ENCODE measurements around the gene MEIS2. TPM values are rescaled to one million over a fixed set of nuclear protein-coding genes. Genes with fewer than 3 reads are reported as not detected.

Gene MEIS2
- total and polyA plus RNA-seq, 7 donors: 1.4 to 154 (median 76.0) TPM

DNA sequence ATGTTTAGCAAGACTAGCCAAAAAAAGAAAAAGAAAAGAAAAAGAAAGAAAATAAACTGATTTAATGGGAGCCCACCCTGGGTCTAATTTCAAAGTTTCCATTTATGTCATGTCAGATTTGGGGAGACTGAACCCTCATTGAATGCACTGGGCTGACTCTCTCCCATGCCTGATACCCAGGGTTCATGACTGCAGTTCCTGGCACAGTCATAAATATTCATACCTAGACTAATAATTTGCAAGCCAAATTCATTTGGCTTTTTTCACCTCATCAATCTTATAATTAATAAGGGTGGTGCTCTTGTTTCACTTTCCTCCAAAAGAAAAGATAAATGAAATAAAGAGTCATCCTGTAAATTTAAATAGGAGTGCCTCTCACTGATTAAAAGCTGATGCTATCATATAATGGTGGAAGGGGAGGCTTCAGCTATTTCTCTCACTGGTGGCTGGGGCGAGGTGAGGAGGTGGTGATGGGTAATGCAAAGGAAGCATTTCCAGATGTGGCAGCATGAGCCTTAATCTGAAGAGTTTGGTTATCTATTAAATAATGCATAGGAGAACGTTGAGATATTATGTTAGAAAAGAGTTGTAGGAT, 224.5 kb downstream of the MEIS2 start:
- no peaks in the 10 kb centered on the region for H3K27me3 ChIP-seq
- DNase-seq: no peak
- no peaks in the 10 kb centered on the region for H3K9me3 ChIP-seq
- intact Hi-C loops (cut with DNase I): loop anchor here (10.0 kb wide), 1 partner anchor 221 kb away; no protein-coding TSS in a partner anchor
- no peak overlapping the region for H3K4me3 ChIP-seq
- WGBS, 2 donors: 46 to 58% methylated on average over 2 of the region's 2 CpGs
- H3K4me1 ChIP-seq: peaks cover 0 to 4% (median 0%) of the 10 kb centered on the region in 4 donors
- no peak overlapping the region for H3K27ac ChIP-seq
- no peaks in the 10 kb centered on the region for H3K36me3 ChIP-seq
- TF ChIP-seq EP300 (IDR thresholded peaks at IDR 0.05) (no peak), POLR2AphosphoS5 (IDR thresholded peaks at IDR 0.05) (no peak), POLR2A (IDR thresholded peaks at IDR 0.05) (no peak)
- TF ChIP-seq, protein P1, sequence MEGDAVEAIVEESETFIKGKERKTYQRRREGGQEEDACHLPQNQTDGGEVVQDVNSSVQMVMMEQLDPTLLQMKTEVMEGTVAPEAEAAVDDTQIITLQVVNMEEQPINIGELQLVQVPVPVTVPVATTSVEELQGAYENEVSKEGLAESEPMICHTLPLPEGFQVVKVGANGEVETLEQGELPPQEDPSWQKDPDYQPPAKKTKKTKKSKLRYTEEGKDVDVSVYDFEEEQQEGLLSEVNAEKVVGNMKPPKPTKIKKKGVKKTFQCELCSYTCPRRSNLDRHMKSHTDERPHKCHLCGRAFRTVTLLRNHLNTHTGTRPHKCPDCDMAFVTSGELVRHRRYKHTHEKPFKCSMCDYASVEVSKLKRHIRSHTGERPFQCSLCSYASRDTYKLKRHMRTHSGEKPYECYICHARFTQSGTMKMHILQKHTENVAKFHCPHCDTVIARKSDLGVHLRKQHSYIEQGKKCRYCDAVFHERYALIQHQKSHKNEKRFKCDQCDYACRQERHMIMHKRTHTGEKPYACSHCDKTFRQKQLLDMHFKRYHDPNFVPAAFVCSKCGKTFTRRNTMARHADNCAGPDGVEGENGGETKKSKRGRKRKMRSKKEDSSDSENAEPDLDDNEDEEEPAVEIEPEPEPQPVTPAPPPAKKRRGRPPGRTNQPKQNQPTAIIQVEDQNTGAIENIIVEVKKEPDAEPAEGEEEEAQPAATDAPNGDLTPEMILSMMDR (IDR thresholded peaks at IDR 0.05): no peak

DNA sequence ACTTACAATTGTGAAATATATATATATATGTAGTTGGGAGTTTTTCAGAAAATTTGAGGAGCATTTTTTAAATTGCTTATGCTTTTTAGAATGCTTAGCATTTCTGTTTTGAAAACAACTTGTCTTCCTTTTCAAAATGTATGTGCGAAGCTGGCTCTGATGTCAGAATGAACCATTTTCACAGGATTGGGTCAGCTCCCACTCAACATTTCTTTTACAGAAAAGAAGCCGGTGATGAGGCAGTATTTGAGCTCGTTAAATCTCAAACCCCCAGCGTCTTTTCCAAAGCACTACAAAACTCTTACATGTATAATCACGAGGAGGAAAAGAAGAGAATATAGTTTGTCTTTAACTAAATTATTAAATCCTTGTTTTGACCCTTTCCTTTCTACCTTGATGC, 225.4 kb downstream of the MEIS2 start:
- H3K4me3 ChIP-seq: no peak overlapping the region
- DNase-seq: no peak
- no peaks in the 10 kb centered on the region for H3K27me3 ChIP-seq
- WGBS, 2 donors: 61 to 71% methylated on average over 5 of the region's 5 CpGs
- H3K9me3 ChIP-seq: no peaks in the 10 kb centered on the region
- peaks cover 0 to 4% (median 0%) of the 10 kb centered on the region in 4 donors for H3K4me1 ChIP-seq
- intact Hi-C loops (cut with DNase I): loop anchor here (10.0 kb wide), 1 partner anchor 220 kb away; no protein-coding TSS in a partner anchor
- no peaks in the 10 kb centered on the region for H3K36me3 ChIP-seq
- TF ChIP-seq POLR2A (IDR thresholded peaks at IDR 0.05) (no peak), EP300 (IDR thresholded peaks at IDR 0.05) (no peak), POLR2AphosphoS5 (IDR thresholded peaks at IDR 0.05) (no peak)
- TF ChIP-seq, protein P1 (IDR thresholded peaks at IDR 0.05): no peak
- no peak overlapping the region for H3K27ac ChIP-seq

DNA sequence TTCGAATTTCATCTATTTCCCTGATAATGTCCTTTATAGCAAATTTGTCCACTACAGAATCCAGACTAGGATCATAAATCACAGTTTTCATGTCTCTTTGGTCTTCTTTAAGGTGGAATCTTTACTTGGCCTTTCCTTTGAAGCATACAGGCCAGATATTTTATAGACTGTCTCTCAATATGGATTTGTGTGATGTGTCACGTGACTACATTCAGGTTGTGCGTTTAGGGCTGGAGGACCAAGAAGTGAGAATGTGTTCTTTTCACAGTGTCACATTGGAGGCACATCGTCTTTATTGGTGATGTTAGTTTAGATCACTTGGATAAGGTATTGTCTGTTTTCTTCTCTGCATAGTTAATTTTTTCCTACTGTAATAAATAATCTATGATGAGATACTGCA, 232.9 kb downstream of the MEIS2 start:
- intact Hi-C loops (cut with DNase I): no loop called here
- DNase-seq: no peak
- H3K36me3 ChIP-seq: no peaks in the 10 kb centered on the region
- no peak overlapping the region for H3K4me3 ChIP-seq
- WGBS, 2 donors: 74 to 91% methylated on average over 4 of the region's 4 CpGs
- H3K9me3 ChIP-seq: no peaks in the 10 kb centered on the region
- no peaks in the 10 kb centered on the region for H3K4me1 ChIP-seq
- H3K27me3 ChIP-seq: no peaks in the 10 kb centered on the region
- TF ChIP-seq POLR2A (IDR thresholded peaks at IDR 0.05) (no peak), POLR2AphosphoS5 (IDR thresholded peaks at IDR 0.05) (no peak), EP300 (IDR thresholded peaks at IDR 0.05) (no peak)
- TF ChIP-seq, protein P1 (IDR thresholded peaks at IDR 0.05): no peak
- H3K27ac ChIP-seq: no peak overlapping the region

DNA sequence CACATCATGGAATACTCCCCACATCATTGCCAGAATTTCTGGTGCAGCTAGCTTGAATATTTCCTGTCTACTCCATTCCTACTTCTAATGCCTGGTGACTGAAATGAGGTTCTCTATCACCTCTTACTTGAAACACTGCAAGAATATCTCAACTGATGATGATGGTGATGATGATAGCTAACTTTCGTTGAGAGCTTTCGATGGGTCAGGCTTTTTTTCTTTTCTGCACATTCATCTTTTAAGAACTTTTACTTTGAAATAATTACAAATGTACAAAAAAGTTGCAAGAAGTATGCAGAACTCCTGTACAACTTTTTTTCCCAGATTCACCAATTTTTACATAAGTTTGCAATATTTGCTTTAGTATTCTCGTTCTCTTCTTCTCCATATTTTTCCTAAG, 233.5 kb downstream of the MEIS2 start:
- H3K27me3 ChIP-seq: no peaks in the 10 kb centered on the region
- no peaks in the 10 kb centered on the region for H3K4me1 ChIP-seq
- intact Hi-C loops (cut with DNase I): no loop called here
- no peak overlapping the region for H3K27ac ChIP-seq
- WGBS, 2 donors: 87 to 94% methylated on average over 3 of the region's 3 CpGs
- DNase-seq: no peak
- H3K9me3 ChIP-seq: no peaks in the 10 kb centered on the region
- no peaks in the 10 kb centered on the region for H3K36me3 ChIP-seq
- no peak for TF ChIP-seq POLR2AphosphoS5 (IDR thresholded peaks at IDR 0.05)
- no peak for TF ChIP-seq EP300 (IDR thresholded peaks at IDR 0.05)
- TF ChIP-seq POLR2A (IDR thresholded peaks at IDR 0.05): no peak
- TF ChIP-seq, protein P1 (IDR thresholded peaks at IDR 0.05): no peak
- H3K4me3 ChIP-seq: no peak overlapping the region

DNA sequence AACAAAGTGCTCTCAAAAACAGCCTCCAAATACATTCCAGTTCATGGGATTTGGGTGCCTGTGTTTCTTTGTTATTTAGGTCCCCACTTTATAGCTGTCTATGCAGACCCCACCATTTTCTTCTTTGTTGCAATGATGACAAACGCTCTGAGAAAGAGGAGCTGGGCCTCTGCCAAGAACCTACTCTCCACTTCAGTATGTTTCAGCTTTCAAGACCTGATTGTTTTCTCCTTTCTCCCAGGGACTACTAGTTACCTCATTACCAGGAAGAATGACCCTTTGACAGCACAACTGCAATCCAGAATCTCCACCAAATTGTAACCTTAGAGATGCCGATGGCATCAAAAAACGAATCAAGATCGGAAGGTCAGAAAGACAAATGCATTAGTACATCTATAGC, 236.8 kb downstream of the MEIS2 start:
- Histone ChIP-seq H3K27ac (no peak overlapping the region), H3K36me3 (no peaks in the 10 kb centered on the region), H3K27me3 (no peaks in the 10 kb centered on the region), H3K4me3 (no peak overlapping the region), H3K9me3 (no peaks in the 10 kb centered on the region), H3K4me1 (no peaks in the 10 kb centered on the region)
- no peak for TF ChIP-seq POLR2AphosphoS5 (IDR thresholded peaks at IDR 0.05)
- TF ChIP-seq, protein P1 (IDR thresholded peaks at IDR 0.05): no peak
- TF ChIP-seq EP300 (IDR thresholded peaks at IDR 0.05): no peak
- TF ChIP-seq POLR2A (IDR thresholded peaks at IDR 0.05): no peak
- WGBS, 2 donors: 77 to 81% methylated on average over 4 of the region's 4 CpGs
- intact Hi-C loops (cut with DNase I): no loop called here
- DNase-seq: no peak
